Nucleus accumbens (tissue), 56 donors: ENCODE data around the gene OXLD1.
A peak's percentile ranks its signal among the peaks of the same experiment; 100 is the strongest.

ENCODE experiments used
- DNase-seq, 56 donors: peaks; one replicate each; lab custom pipeline; 2025; lab: John Stamatoyannopoulos, UW

OXLD1 gene

GRCh38 chr17:81666342-81667191 is at the start of gene OXLD1, which contains the start of gene CCDC137:
TSS of gene OXLD1 (minus strand) at chr17:81666605. CDS start at chr17:81666577, 28 bp downstream.
TSS of gene CCDC137 (plus strand) at chr17:81666737. CDS start at chr17:81666767, 30 bp downstream.
- peak; percentile 51 to 97 (median 92) for DNase-seq

- no peak for DNase-seq
Measured at GRCh38 chr17:81715107-81715871, 48.9 kb upstream of the OXLD1 start.

- DNase-seq, result no peak
Measured at GRCh38 chr17:81714412-81715106, 48.2 kb upstream of the OXLD1 start.

GRCh38 chr17:81713556-81714411 is 47.4 kb upstream of the OXLD1 start:
- DNase-seq, result no peak

- peak in 4 of 56 donors; percentile 16 to 23 (median 20) for DNase-seq
Measured at GRCh38 chr17:81713004-81713555, 46.7 kb upstream of the OXLD1 start.

- DNase-seq, result peak in 4 of 56 donors; percentile 20 to 50 (median 42)
Measured at GRCh38 chr17:81712468-81713003, 46.1 kb upstream of the OXLD1 start.

GRCh38 chr17:81711814-81712467 is 45.5 kb upstream of the OXLD1 start, which contains the start of gene SLC25A10:
TSS of gene SLC25A10 (plus strand) at chr17:81712284. CDS start at chr17:81712427, 143 bp downstream.
- DNase-seq, result peak in 49 of 56 donors; percentile 19 to 84 (median 65)

GRCh38 chr17:81710514-81711308 is 44.3 kb upstream of the OXLD1 start:
- no peak for DNase-seq

GRCh38 chr17:81708739-81709185 is 42.4 kb upstream of the OXLD1 start:
- no peak for DNase-seq

GRCh38 chr17:81707725-81708646 is 41.6 kb upstream of the OXLD1 start:
- DNase-seq, result no peak

GRCh38 chr17:81706757-81707624 is 40.6 kb upstream of the OXLD1 start:
- DNase-seq, result no peak

- no peak for DNase-seq
Measured at GRCh38 chr17:81706232-81706611, 39.8 kb upstream of the OXLD1 start.

- no peak for DNase-seq
Measured at GRCh38 chr17:81705518-81706231, 39.3 kb upstream of the OXLD1 start.

- DNase-seq, result no peak
Measured at GRCh38 chr17:81703747-81704654, 37.6 kb upstream of the OXLD1 start.
